HG03196 (cell line): Measurements from ENCODE around the gene CSRP3.
"Not testable (repeated sequence)": the region's sequence is repeated elsewhere in the genome, so short reads cannot be mapped to it uniquely, and the experiment has no call there.

Source experiments
- ATAC-seq: cut with Tn5 transposase; IDR thresholded peaks from one replicate; pipeline ENCODE4 v1.9.1; 2021; ENCODE audit not compliant: unreplicated experiment

The CSRP3 gene

GRCh38 chr11:19136884-19137283 lies 64.9 kb downstream of the CSRP3 start:
- not testable (repeated sequence) for ATAC-seq

- no peak for ATAC-seq
Observed at GRCh38 chr11:19134004-19134403, 67.8 kb downstream of the CSRP3 start.
